Ascending aorta (tissue), 2 donors: ENCODE measurements around the gene EFNA4. TPM values are rescaled to one million over a fixed set of nuclear protein-coding genes. Genes with fewer than 3 reads are reported as not detected.

Experiments
- DNase-seq, 2 donors: peaks; one replicate each; pipeline ENCODE4 v3.0.0-alpha.2; 2019; ENCODE audit warnings: low spot score in 2 of 2
- H3K27ac ChIP-seq, 2 donors: fragments of 200-600 bp; sonication (generic); one replicate each; pipeline ENCODE4 v1.5.1; 2016 to 2017; ENCODE audit warnings: mild to moderate bottlenecking in 1 of 2
- H3K27me3 ChIP-seq: fragments of 200-600 bp; sonication (generic); one replicate; pipeline ENCODE4 v1.5.1; 2017
- H3K36me3 ChIP-seq, 2 donors: fragments of 200-600 bp; sonication (generic); one replicate each; pipeline ENCODE4 v1.5.1; 2016
- H3K4me1 ChIP-seq, 2 donors: fragments of 200-600 bp; sonication (generic); one replicate each; pipeline ENCODE4 v1.5.1; 2016 to 2017; ENCODE audit warnings: mild to moderate bottlenecking in 1 of 2
- H3K4me3 ChIP-seq, 2 donors: fragments of 200-600 bp; sonication (generic); one replicate each; pipeline ENCODE4 v1.5.1; 2016 to 2017; ENCODE audit warnings: mild to moderate bottlenecking in 1 of 2
- H3K9me3 ChIP-seq, 2 donors: fragments of 200-600 bp; sonication (generic); one replicate each; pipeline ENCODE4 v1.5.1; 2016
- CTCF ChIP-seq, 3 experiments: fragments of 200-600 bp in 2 of 3; fragments of 450-650 bp in 1 of 3; sonication (generic) in 2 of 3; IDR thresholded peaks; one replicate each; pipeline ENCODE4 v1.5.1; 2016 to 2019; ENCODE audit warnings: antibody characterized with exemption in 3 of 3, mild to moderate bottlenecking in 1 of 3, moderate library complexity in 1 of 3
- intact Hi-C: fragments of 100-400 bp; cut with DNase I; formaldehyde crosslinking; loops from one replicate; pipeline ENCODE4 v1.15.1; 2023
- total RNA-seq: library from RNA; depleted of rRNA; stranded (reverse); fragments of >200 nt; gene quantifications from one replicate; pipeline ENCODE4 v1.1.0, GENCODE V29; 2016

EFNA4 gene
- total RNA-seq, 1 donor from 2014 or later, result 11.2 TPM

GRCh38 chr1:155033524-155033923 lies 30.0 kb upstream of the EFNA4 start, which contains the start of the genes DCST1 and DCST2:
Gene DCST1 (plus strand): TSS chr1:155033824. CDS start chr1:155034037, 213 bp downstream.
Gene DCST2 (minus strand): TSS chr1:155033781. CDS start chr1:155033701, 80 bp downstream.
- no peak within 1 kb of the TSS for H3K27ac ChIP-seq
- H3K27me3 ChIP-seq, result no peaks in the 10 kb centered on the region
- H3K36me3 ChIP-seq, result no peaks in the 10 kb centered on the region
- no peak for TF ChIP-seq CTCF (IDR thresholded peaks at IDR 0.05)
- no peak for DNase-seq
- intact Hi-C loops, result no loop called here
- no peaks in the 10 kb centered on the region for H3K9me3 ChIP-seq
- no peak within 1 kb of the TSS for H3K4me3 ChIP-seq
- H3K4me1 ChIP-seq, result no peaks in the 10 kb centered on the region

GRCh38 chr1:155034318-155035208 lies 29.0 kb upstream of the EFNA4 start:
- no peak for DNase-seq
- intact Hi-C loops, result no loop called here

DNA sequence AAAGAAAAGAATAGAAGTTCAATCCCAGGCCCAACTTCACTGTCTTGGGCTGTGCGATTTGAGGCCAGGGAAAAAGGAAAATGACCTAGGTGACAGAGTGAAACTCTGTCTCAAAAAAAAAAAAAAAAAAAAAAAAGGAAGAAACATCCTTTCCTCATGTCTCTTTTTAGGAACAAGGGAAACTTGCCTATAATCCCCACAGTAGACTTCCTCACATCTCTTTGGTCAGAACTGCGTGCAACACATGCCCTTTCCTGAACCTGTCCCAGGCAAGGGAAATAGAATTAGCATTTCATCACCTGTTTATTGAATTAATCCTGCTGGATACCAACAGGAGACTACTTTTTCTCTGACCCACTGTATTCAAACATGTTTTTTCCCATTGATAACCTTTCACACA lies 27.6 kb upstream of the EFNA4 start:
- H3K9me3 ChIP-seq, result no peaks in the 10 kb centered on the region
- DNase-seq, result no peak
- no peaks in the 10 kb centered on the region for H3K27me3 ChIP-seq
- no peaks in the 10 kb centered on the region for H3K36me3 ChIP-seq
- H3K4me3 ChIP-seq, result no peak overlapping the region
- no peak overlapping the region for H3K27ac ChIP-seq
- intact Hi-C loops, result no loop called here
- H3K4me1 ChIP-seq, result no peaks in the 10 kb centered on the region
- TF ChIP-seq CTCF (IDR thresholded peaks at IDR 0.05), result no peak

More at GRCh38 chr1:155034318-155035208, 29.0 kb upstream of the EFNA4 start:
- Histone ChIP-seq H3K27ac (no peak overlapping the region), H3K4me1 (no peaks in the 10 kb centered on the region), H3K4me3 (no peak overlapping the region), H3K36me3 (no peaks in the 10 kb centered on the region), H3K9me3 (no peaks in the 10 kb centered on the region), H3K27me3 (no peaks in the 10 kb centered on the region)
- TF ChIP-seq CTCF (IDR thresholded peaks at IDR 0.05), result no peak

DNA sequence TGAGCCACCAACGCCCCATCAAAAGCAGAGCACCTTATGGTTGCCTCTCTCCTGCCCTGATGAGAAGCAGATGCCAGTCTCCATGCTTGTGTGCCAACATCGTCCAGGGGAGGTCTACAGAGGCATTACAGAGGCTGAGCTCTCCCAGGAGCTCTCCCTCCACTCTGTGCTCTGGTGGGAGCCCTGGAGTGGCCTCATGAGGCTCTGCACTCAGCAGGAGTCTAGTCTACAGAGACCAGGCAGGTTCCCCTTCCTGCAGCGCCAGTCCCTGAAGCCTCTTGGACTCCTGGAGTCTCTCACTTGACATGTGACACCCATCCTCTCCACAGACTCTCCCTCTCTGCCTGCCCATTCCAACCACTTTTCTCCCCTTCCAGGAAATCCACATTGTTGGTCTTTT lies 26.5 kb upstream of the EFNA4 start:
- no peak for DNase-seq
- intact Hi-C loops, result no loop called here
- no peak overlapping the region for H3K4me3 ChIP-seq

DNA sequence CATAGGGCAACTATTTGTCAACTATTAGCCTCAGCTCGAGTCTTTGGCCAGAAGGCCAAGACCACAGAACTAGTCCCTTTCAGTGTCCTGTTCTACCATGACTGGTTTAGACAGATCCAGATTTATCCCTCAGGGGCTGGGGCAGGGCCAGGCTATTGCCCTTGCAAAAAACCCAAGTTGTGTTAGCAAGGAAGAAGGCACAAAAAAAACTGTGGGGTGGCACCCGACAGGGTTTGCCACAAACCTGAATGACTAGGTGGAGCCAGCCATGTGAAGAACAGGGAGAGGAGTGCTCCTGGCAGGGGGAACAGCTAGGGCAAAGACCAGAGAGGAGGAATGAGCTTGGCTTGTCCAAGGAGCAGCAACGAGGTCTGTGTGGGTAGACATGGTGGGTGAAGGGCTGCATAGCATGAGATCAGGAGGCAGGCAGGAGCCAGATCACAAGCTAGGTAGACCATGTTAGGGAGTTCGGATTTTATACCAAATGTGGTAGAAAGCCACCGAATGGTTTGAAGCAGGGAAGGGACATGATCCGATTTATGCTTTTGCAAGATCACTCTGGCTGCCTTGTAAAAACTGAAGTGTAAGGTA lies 25.6 kb upstream of the EFNA4 start:
- Histone ChIP-seq H3K4me1 (no peaks in the 10 kb centered on the region), H3K4me3 (no peak overlapping the region), H3K27ac (no peak overlapping the region), H3K27me3 (no peaks in the 10 kb centered on the region), H3K36me3 (no peaks in the 10 kb centered on the region), H3K9me3 (no peaks in the 10 kb centered on the region)
- TF ChIP-seq CTCF (IDR thresholded peaks at IDR 0.05), result no peak
- DNase-seq, result no peak
- intact Hi-C loops, result no loop called here

More for the DNA sequence above, 26.5 kb upstream of the EFNA4 start:
- no peak for TF ChIP-seq CTCF (IDR thresholded peaks at IDR 0.05)
- H3K27ac ChIP-seq, result no peak overlapping the region
- H3K27me3 ChIP-seq, result no peaks in the 10 kb centered on the region
- H3K36me3 ChIP-seq, result no peaks in the 10 kb centered on the region
- no peaks in the 10 kb centered on the region for H3K4me1 ChIP-seq
- H3K9me3 ChIP-seq, result no peaks in the 10 kb centered on the region
